HepG2 (cell line): ENCODE measurements around the gene P2RX6. TPM values are rescaled to one million over a fixed set of nuclear protein-coding genes. Genes with fewer than 3 reads are reported as not detected.

Experiments
- ATAC-seq: fragments of 200-7000 bp; cut with Tn5 transposase; 3 replicates; pipeline ENCODE4 v1.9.1; 2020; ENCODE audit warnings: mild to moderate bottlenecking, moderate library complexity
- BruUV-seq: library from RNA; stranded (reverse); fragments of 400-500 nt; replicated peaks from 2 replicates; lab custom pipeline; 2021; lab: Mats Ljungman, UMichigan
- CTCF ChIA-PET: fragments of 300-600 bp; formaldehyde crosslinking; extraction: SDS; loops from one replicate; lab custom pipeline; 2021; ENCODE audit warnings: low total read pairs, inconsistent platforms, low intra/inter-chr PET ratio; lab: Yijun Ruan, JAX
- POLR2A ChIA-PET: fragments of 350-600 bp; sonication (Branson Sonifier 250); formaldehyde crosslinking; loops from one replicate; lab custom pipeline; 2020; ENCODE audit warnings: antibody characterized with exemption, inconsistent platforms; lab: Yijun Ruan, JAX
- DNase-seq: peaks from one replicate; pipeline ENCODE4 v3.0.0-alpha.2; 2015; ENCODE audit warnings: low spot score
- FAIRE-seq: peaks from 3 replicates; lab custom pipeline; 2011; peaks lifted over from hg19 to GRCh38; lab: Jason Lieb, UNC
- H2AFZ ChIP-seq: one replicate; pipeline ENCODE4 v1.6.1; 2011; ENCODE audit warnings: low read length, inconsistent platforms
- H3K27ac ChIP-seq: fragments of 300-600 bp; 3 replicates; pipeline ENCODE4 v1.8.0; 2011; ENCODE audit warnings: mixed run types, mild to moderate bottlenecking, mixed read lengths, low read length, inconsistent platforms; ENCODE audit not compliant: insufficient read depth; ENCODE audit errors: extremely low read length
- H3K27me3 ChIP-seq, 2 experiments: fragments of 200-600 bp in 1 of 2; 2 replicates in 1 of 2; 3 replicates in 1 of 2; pipeline versions ENCODE4 v1.6.0 to v1.8.0; 2011; ENCODE audit warnings: low read length in 2 of 2, mild to moderate bottlenecking in 2 of 2, moderate library complexity in 2 of 2, inconsistent platforms in 1 of 2; ENCODE audit not compliant: insufficient read depth in 2 of 2, control insufficient read depth in 1 of 2
- H3K36me3 ChIP-seq, 2 experiments: fragments of 200-600 bp in 1 of 2; replicated peaks in 1 of 2; 2 replicates in 1 of 2; 3 replicates in 1 of 2; pipeline versions ENCODE4 v1.5.1 to v1.8.0; 2011; ENCODE audit warnings: low read length in 2 of 2, inconsistent platforms in 1 of 2; ENCODE audit not compliant: insufficient read depth in 2 of 2, control insufficient read depth in 1 of 2
- H3K4me1 ChIP-seq: 2 replicates; pipeline ENCODE4 v1.5.1; 2012; ENCODE audit warnings: low read length, inconsistent platforms; ENCODE audit not compliant: insufficient read depth
- H3K4me2 ChIP-seq: 2 replicates; pipeline ENCODE4 v1.6.0; 2011; ENCODE audit warnings: low read depth, low read length, inconsistent platforms
- H3K4me3 ChIP-seq, 3 experiments: fragments of 200-600 bp in 1 of 3; sonication (generic), shearing (Covaris generic) in 1 of 3; replicated peaks in 1 of 3; 2 replicates each; pipeline ENCODE4 v1.5.1; 2011 to 2016; ENCODE audit warnings: low read length in 3 of 3, inconsistent platforms in 2 of 3, low read depth in 2 of 3, mild to moderate bottlenecking in 2 of 3, control low read depth in 1 of 3, mixed read lengths in 1 of 3; ENCODE audit not compliant: insufficient read depth in 1 of 3
- H3K79me2 ChIP-seq: one replicate; pipeline ENCODE4 v1.6.1; 2011; ENCODE audit warnings: low read length, inconsistent platforms; ENCODE audit not compliant: insufficient read depth
- H3K9ac ChIP-seq: 2 replicates; pipeline ENCODE4 v1.6.0; 2011; ENCODE audit warnings: mild to moderate bottlenecking, low read depth, low read length, inconsistent platforms; ENCODE audit not compliant: insufficient read depth
- H3K9me3 ChIP-seq: 2 replicates; pipeline ENCODE4 v1.5.1; 2012; ENCODE audit warnings: mild to moderate bottlenecking, low read length
- H4K20me1 ChIP-seq: 2 replicates; pipeline ENCODE4 v1.6.0; 2011; ENCODE audit warnings: inconsistent platforms, mild to moderate bottlenecking, low read length, moderate library complexity; ENCODE audit not compliant: insufficient read depth
- CC2D1A ChIP-seq: sonication (generic); formaldehyde crosslinking; IDR thresholded peaks from 2 replicates; pipeline ENCODE4 v1.8.1; 2023; ENCODE audit warnings: mild to moderate bottlenecking, missing genetic modification reagents
- CHCHD3 ChIP-seq: sonication (generic); formaldehyde crosslinking; IDR thresholded peaks from 2 replicates; pipeline ENCODE4 v1.8.0; 2022; ENCODE audit warnings: mild to moderate bottlenecking, missing genetic modification reagents, moderate library complexity
- GATA4 ChIP-seq: sonication (generic); IDR thresholded peaks from 2 replicates; pipeline ENCODE4 v1.6.1; 2016; ENCODE audit warnings: antibody characterized with exemption, low read depth, borderline replicate concordance
- GTF3A ChIP-seq: sonication (generic); formaldehyde crosslinking; conservative IDR thresholded peaks from 2 replicates; pipeline ENCODE4 v1.4.0; 2020; ENCODE audit warnings: mild to moderate bottlenecking, missing genetic modification reagents
- HNRNPH1 ChIP-seq: fragments of 200-400 bp; formaldehyde crosslinking; optimal IDR thresholded peaks from 2 replicates; pipeline ENCODE3; 2017; ENCODE audit warnings: mild to moderate bottlenecking, low read depth, low read length
- SAP130 ChIP-seq: IDR thresholded peaks from 2 replicates; pipeline ENCODE4 v1.6.1; 2016; ENCODE audit warnings: low read depth
- YEATS2 ChIP-seq: sonication (generic); formaldehyde crosslinking; IDR thresholded peaks from 2 replicates; pipeline ENCODE4 v1.4.0; 2020; ENCODE audit warnings: missing genetic modification reagents, borderline replicate concordance
- ZNF274 ChIP-seq: sonication (generic); formaldehyde crosslinking; IDR thresholded peaks from 2 replicates; pipeline ENCODE4 v1.5.1; 2020; ENCODE audit warnings: mild to moderate bottlenecking, missing genetic modification reagents
- ZNF598 ChIP-seq: sonication (generic); formaldehyde crosslinking; IDR thresholded peaks from 2 replicates; pipeline ENCODE4 v1.5.1; 2020; ENCODE audit warnings: mild to moderate bottlenecking, missing genetic modification reagents, borderline replicate concordance
- WGBS: methylation state at CpG from one replicate; pipeline ENCODE4 v1.1.6; 2017; ENCODE audit warnings: low lambda C conversion rate; 5-methylcytosine and 5-hydroxymethylcytosine counted together
- in situ Hi-C: cut with HindIII; loops from 2 replicates; pipeline ENCODE4 v1.10.0; 2017; ENCODE audit warnings: low pct_unique_long_range_greater_than_20kb; ENCODE audit not compliant: extremely low pct_ligation_motif_present
- intact Hi-C: fragments of 100-400 bp; cut with micrococcal nuclease; formaldehyde crosslinking; loops from one replicate; pipeline ENCODE4 v1.10.0; 2022; ENCODE audit not compliant: unreplicated experiment
- polyA plus RNA-seq, 8 experiments: library from polyadenylated mRNA; depleted of rRNA in 3 of 8; stranded (reverse) in 7 of 8; unstranded in 1 of 8; fragments of >200 nt; fragmentation: Illumina TruSeq in 4 of 8; extraction: Trizol in 4 of 8; gene quantifications; 2 replicates each; pipeline versions ENCODE4 v1.2.1 to v1.2.3, GENCODE V29; 2011 to 2016; ENCODE audit warnings: low read depth in 4 of 8, missing spikeins in 1 of 8, mixed read lengths in 1 of 8; ENCODE audit not compliant: insufficient read depth in 1 of 8
- total RNA-seq, 5 experiments: library from RNA; depleted of rRNA; stranded (reverse); fragments of >200 nt; fragmentation: Illumina TruSeq; extraction: Trizol; gene quantifications; 2 replicates each; pipeline ENCODE4 v1.2.3, GENCODE V29; 2016; ENCODE audit warnings: low read depth in 1 of 5
- TF ChIP-seq, protein P1 (sequence below): sonication (generic); formaldehyde crosslinking; IDR thresholded peaks from 2 replicates; pipeline ENCODE4 v1.5.0; 2020; ENCODE audit warnings: mild to moderate bottlenecking, missing genetic modification reagents
- TF ChIP-seq, protein P2 (sequence below): sonication (generic); formaldehyde crosslinking; IDR thresholded peaks from 2 replicates; pipeline ENCODE4 v1.9.0; 2021; ENCODE audit warnings: missing genetic modification reagents, mild to moderate bottlenecking, borderline replicate concordance
- TF ChIP-seq, protein P3 (sequence below): sonication (generic); formaldehyde crosslinking; IDR thresholded peaks from 2 replicates; pipeline ENCODE4 v1.9.0; 2021; ENCODE audit warnings: missing genetic modification reagents, borderline replicate concordance
- TF ChIP-seq, protein P4 (sequence below): sonication (generic); formaldehyde crosslinking; IDR thresholded peaks from 2 replicates; pipeline ENCODE4 v1.4.0; 2020; ENCODE audit warnings: mild to moderate bottlenecking, missing genetic modification reagents

The P2RX6 gene
- total and polyA plus RNA-seq, 2 of the 13 experiments (the other 11 are each of a cell fraction or from before 2014, with no cell fraction given) = 0.04 to 0.12 TPM

DNA sequence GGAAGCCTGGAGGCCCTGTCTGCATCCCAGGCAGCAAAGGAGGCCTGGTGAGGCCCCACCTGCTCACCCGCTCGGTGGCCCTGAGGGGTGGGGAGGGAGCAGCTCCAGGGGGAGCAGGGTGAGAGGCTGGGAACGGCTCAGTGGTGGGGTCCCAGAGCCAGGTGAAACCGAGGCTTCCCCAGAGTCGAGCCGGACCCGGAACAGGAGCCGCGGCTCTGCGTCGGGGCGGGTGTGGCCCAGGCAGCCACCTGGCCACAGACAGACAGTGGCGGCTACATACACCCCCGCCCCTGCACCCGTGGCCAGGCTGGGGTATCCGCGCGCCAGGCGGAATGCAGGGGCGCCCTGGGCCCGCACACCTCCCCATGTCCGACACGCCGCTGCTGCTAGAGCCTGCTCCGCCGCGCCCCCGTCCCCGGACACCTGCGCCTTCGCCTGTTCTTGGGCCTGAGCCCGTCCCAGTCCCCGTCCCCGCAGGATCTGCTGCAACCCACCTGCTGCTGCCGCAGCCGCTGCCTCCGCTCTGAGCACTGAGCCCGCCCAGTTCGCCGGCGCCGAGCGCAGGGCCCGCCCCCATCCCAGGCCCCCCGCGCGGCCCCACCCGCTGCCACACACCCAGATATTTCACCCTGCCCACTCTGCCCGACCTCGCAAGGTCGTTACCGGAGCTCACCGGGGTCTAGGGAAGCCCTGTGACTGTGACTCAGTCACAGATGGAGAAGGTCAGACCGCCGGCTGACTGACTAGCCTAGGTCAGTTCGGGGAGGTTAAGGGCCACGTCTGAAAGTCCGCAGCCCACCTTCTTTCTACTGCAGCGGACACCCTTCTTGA lies 17.3 kb downstream of the P2RX6 start, which contains the start of gene SLC7A4:
SLC7A4 (minus strand) TSS at position 525 of the 831 bp plus-strand sequence. CDS start 749 bp downstream, outside the sequence.
- no peaks in the 10 kb centered on the region for H3K9me3 ChIP-seq
- in situ Hi-C loops (no loop called here), intact Hi-C loops (no loop called here)
- no peak within 1 kb of the TSS for H3K27ac ChIP-seq
- H2AFZ ChIP-seq = no peak within 1 kb of the TSS
- no peaks in the 10 kb centered on the region for H3K79me2 ChIP-seq
- H3K9ac ChIP-seq = no peak within 1 kb of the TSS
- no peak within 1 kb of the TSS for H3K4me2 ChIP-seq
- no peaks in the 10 kb centered on the region for H3K36me3 ChIP-seq
- no peaks in the 10 kb centered on the region for H3K4me1 ChIP-seq
- TF ChIP-seq, protein P1, sequence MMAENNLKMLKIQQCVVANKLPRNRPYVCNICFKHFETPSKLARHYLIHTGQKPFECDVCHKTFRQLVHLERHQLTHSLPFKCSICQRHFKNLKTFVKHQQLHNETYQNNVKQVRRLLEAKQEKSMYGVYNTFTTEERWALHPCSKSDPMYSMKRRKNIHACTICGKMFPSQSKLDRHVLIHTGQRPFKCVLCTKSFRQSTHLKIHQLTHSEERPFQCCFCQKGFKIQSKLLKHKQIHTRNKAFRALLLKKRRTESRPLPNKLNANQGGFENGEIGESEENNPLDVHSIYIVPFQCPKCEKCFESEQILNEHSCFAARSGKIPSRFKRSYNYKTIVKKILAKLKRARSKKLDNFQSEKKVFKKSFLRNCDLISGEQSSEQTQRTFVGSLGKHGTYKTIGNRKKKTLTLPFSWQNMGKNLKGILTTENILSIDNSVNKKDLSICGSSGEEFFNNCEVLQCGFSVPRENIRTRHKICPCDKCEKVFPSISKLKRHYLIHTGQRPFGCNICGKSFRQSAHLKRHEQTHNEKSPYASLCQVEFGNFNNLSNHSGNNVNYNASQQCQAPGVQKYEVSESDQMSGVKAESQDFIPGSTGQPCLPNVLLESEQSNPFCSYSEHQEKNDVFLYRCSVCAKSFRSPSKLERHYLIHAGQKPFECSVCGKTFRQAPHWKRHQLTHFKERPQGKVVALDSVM = no peak
- TF ChIP-seq CHCHD3 (CRISPR knock-in tag) = no peak
- TF ChIP-seq HNRNPH1 = no peak
- no peak for TF ChIP-seq YEATS2 (CRISPR knock-in tag)
- TF ChIP-seq CC2D1A = no peak
- TF ChIP-seq GTF3A (CRISPR knock-in tag) = no peak
- TF ChIP-seq, protein P2, sequence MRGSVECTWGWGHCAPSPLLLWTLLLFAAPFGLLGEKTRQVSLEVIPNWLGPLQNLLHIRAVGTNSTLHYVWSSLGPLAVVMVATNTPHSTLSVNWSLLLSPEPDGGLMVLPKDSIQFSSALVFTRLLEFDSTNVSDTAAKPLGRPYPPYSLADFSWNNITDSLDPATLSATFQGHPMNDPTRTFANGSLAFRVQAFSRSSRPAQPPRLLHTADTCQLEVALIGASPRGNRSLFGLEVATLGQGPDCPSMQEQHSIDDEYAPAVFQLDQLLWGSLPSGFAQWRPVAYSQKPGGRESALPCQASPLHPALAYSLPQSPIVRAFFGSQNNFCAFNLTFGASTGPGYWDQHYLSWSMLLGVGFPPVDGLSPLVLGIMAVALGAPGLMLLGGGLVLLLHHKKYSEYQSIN (CRISPR knock-in tag) = no peak
- no peak for TF ChIP-seq GATA4
- TF ChIP-seq, protein P3, sequence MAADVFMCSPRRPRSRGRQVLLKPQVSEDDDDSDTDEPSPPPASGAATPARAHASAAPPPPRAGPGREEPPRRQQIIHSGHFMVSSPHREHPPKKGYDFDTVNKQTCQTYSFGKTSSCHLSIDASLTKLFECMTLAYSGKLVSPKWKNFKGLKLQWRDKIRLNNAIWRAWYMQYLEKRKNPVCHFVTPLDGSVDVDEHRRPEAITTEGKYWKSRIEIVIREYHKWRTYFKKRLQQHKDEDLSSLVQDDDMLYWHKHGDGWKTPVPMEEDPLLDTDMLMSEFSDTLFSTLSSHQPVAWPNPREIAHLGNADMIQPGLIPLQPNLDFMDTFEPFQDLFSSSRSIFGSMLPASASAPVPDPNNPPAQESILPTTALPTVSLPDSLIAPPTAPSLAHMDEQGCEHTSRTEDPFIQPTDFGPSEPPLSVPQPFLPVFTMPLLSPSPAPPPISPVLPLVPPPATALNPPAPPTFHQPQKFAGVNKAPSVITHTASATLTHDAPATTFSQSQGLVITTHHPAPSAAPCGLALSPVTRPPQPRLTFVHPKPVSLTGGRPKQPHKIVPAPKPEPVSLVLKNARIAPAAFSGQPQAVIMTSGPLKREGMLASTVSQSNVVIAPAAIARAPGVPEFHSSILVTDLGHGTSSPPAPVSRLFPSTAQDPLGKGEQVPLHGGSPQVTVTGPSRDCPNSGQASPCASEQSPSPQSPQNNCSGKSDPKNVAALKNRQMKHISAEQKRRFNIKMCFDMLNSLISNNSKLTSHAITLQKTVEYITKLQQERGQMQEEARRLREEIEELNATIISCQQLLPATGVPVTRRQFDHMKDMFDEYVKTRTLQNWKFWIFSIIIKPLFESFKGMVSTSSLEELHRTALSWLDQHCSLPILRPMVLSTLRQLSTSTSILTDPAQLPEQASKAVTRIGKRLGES (CRISPR knock-in tag) = no peak
- no peak for TF ChIP-seq ZNF598 (CRISPR knock-in tag)
- TF ChIP-seq SAP130 (CRISPR knock-in tag) = no peak
- TF ChIP-seq ZNF274 = no peak
- TF ChIP-seq, protein P4, sequence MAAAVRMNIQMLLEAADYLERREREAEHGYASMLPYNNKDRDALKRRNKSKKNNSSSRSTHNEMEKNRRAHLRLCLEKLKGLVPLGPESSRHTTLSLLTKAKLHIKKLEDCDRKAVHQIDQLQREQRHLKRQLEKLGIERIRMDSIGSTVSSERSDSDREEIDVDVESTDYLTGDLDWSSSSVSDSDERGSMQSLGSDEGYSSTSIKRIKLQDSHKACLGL (CRISPR knock-in tag) = no peak
- peaks cover 14 to 50% of the 10 kb centered on the region in 2 experiments for H3K27me3 ChIP-seq
- no TSS peak for BruUV-seq
- WGBS = 90% methylated on average over 20 of the region's 59 CpGs
- ChIA-PET POLR2A (no interaction called here), CTCF (no interaction called here)
- H3K4me3 ChIP-seq = no peak within 1 kb of the TSS
- DNase-seq (no peak), ATAC-seq (no peak), FAIRE-seq (no peak)
- no peaks in the 10 kb centered on the region for H4K20me1 ChIP-seq
